CD14-positive monocyte (primary cell): Measurements from ENCODE around the gene SMARCA2. TPM values are rescaled to one million over a fixed set of nuclear protein-coding genes. Genes with fewer than 3 reads are reported as not detected.

Experiments used
- DNase-seq, 3 donors: peaks; one replicate each; pipeline ENCODE4 v3.0.0-alpha.2; 2011 to 2022
- H2AFZ ChIP-seq: 2 replicates; pipeline ENCODE4 v1.6.0; 2012; ENCODE audit warnings: mild to moderate bottlenecking, low read depth, low read length, inconsistent platforms; ENCODE audit not compliant: insufficient read depth, poor library complexity, severe bottlenecking
- H3K27ac ChIP-seq, 2 donors: 1 replicate in 1 of 2; 2 replicates in 1 of 2; pipeline ENCODE4 v1.5.1; 2012 to 2013; ENCODE audit warnings: low read length in 2 of 2, control low read depth in 1 of 2, inconsistent platforms in 1 of 2, low read depth in 1 of 2, mild to moderate bottlenecking in 1 of 2
- H3K27me3 ChIP-seq, 2 donors: one replicate each; pipeline versions ENCODE4 v1.6.0 to v1.6.1; 2011 to 2013; ENCODE audit warnings: low read length in 2 of 2; ENCODE audit not compliant: control insufficient read depth in 2 of 2, insufficient read depth in 2 of 2
- H3K36me3 ChIP-seq, 2 donors: replicated peaks in 1 of 2; 1 replicate in 1 of 2; 2 replicates in 1 of 2; pipeline versions ENCODE4 v1.5.1 to v1.6.1; 2012 to 2013; ENCODE audit warnings: low read length in 2 of 2, control low read depth in 1 of 2, inconsistent platforms in 1 of 2, mild to moderate bottlenecking in 1 of 2; ENCODE audit not compliant: insufficient read depth in 2 of 2, control insufficient read depth in 1 of 2
- H3K4me1 ChIP-seq, 2 donors: 1 replicate in 1 of 2; 2 replicates in 1 of 2; pipeline versions ENCODE4 v1.5.1 to v1.6.1; 2012 to 2013; ENCODE audit warnings: low read length in 2 of 2, control low read depth in 1 of 2, inconsistent platforms in 1 of 2, mild to moderate bottlenecking in 1 of 2, moderate library complexity in 1 of 2; ENCODE audit not compliant: insufficient read depth in 2 of 2, control insufficient read depth in 1 of 2
- H3K4me2 ChIP-seq: replicated peaks from 2 replicates; pipeline ENCODE3; 2012; ENCODE audit warnings: low read length, moderate library complexity, mild to moderate bottlenecking; ENCODE audit not compliant: poor library complexity, severe bottlenecking; ENCODE audit errors: extremely low read depth
- H3K4me3 ChIP-seq, 3 experiments: fragments of 200-600 bp in 1 of 3; sonication (generic) in 1 of 3; replicated peaks in 1 of 3; 1 replicate in 2 of 3; 2 replicates in 1 of 3; pipeline ENCODE4 v1.5.1; 2011 to 2013; ENCODE audit warnings: low read length in 3 of 3, mild to moderate bottlenecking in 3 of 3, control low read depth in 2 of 3, low read depth in 2 of 3, inconsistent platforms in 1 of 3, moderate library complexity in 1 of 3
- H3K79me2 ChIP-seq: 2 replicates; pipeline ENCODE4 v1.6.0; 2012; ENCODE audit warnings: mild to moderate bottlenecking, control low read depth, inconsistent platforms, low read length, moderate library complexity; ENCODE audit not compliant: insufficient read depth
- H3K9ac ChIP-seq: 2 replicates; pipeline ENCODE4 v1.6.0; 2017; ENCODE audit warnings: low read length, mild to moderate bottlenecking; ENCODE audit not compliant: insufficient read depth, poor library complexity, severe bottlenecking
- H3K9me3 ChIP-seq, 2 donors: replicated peaks in 1 of 2; 1 replicate in 1 of 2; 2 replicates in 1 of 2; pipeline versions ENCODE4 v1.5.1 to v1.6.1; 2012 to 2013; ENCODE audit warnings: low read length in 2 of 2, control low read depth in 1 of 2; ENCODE audit not compliant: control insufficient read depth in 1 of 2, insufficient read depth in 1 of 2
- H4K20me1 ChIP-seq: 2 replicates; pipeline ENCODE4 v1.6.0; 2012; ENCODE audit warnings: mild to moderate bottlenecking, low read length, control low read depth, moderate library complexity; ENCODE audit not compliant: insufficient read depth
- H3K27ac Mint-ChIP-seq, 7 donors: one replicate each; pipeline ENCODE4 v1.8.0; 2020; ENCODE audit warnings: mild to moderate bottlenecking in 7 of 7, mixed read lengths in 7 of 7, moderate library complexity in 6 of 7, inconsistent platforms in 2 of 7
- H3K27me3 Mint-ChIP-seq, 3 donors: one replicate each; pipeline ENCODE4 v1.8.0; 2021 to 2022; ENCODE audit warnings: low read depth in 3 of 3, mild to moderate bottlenecking in 3 of 3, mixed read lengths in 3 of 3, moderate library complexity in 3 of 3, inconsistent platforms in 1 of 3
- H3K36me3 Mint-ChIP-seq, 2 donors: one replicate each; pipeline ENCODE4 v1.8.0; 2020; ENCODE audit warnings: mixed read lengths in 2 of 2, inconsistent platforms in 1 of 2, mild to moderate bottlenecking in 1 of 2
- H3K4me1 Mint-ChIP-seq: one replicate; pipeline ENCODE4 v1.8.0; 2020; ENCODE audit warnings: mild to moderate bottlenecking, mixed read lengths
- H3K4me3 Mint-ChIP-seq, 2 donors: one replicate each; pipeline ENCODE4 v1.8.0; 2020; ENCODE audit warnings: mild to moderate bottlenecking in 2 of 2, mixed read lengths in 2 of 2, moderate library complexity in 1 of 2
- H3K9me3 Mint-ChIP-seq, 7 donors: one replicate each; pipeline ENCODE4 v1.8.0; 2020 to 2022; ENCODE audit warnings: mixed read lengths in 7 of 7, mild to moderate bottlenecking in 6 of 7, moderate library complexity in 6 of 7, inconsistent platforms in 2 of 7
- CTCF ChIP-seq: fragments of 200-600 bp; IDR thresholded peaks from one replicate; pipeline ENCODE4 v1.8.0; 2022; ENCODE audit warnings: antibody characterized with exemption, mild to moderate bottlenecking
- WGBS: methylation state at CpG from one replicate; pipeline ENCODE4 v1.1.5; 2013; ENCODE audit warnings: missing lambda C conversion rate; ENCODE audit not compliant: insufficient coverage; 5-methylcytosine and 5-hydroxymethylcytosine counted together
- intact Hi-C, 2 donors: fragments of 100-400 bp; cut with micrococcal nuclease; formaldehyde crosslinking; loops; one replicate each; pipeline versions ENCODE4 v1.15.0 to v1.15.1; 2023
- polyA plus RNA-seq, 3 donors: library from polyadenylated mRNA; depleted of rRNA in 1 of 3; unstranded in 2 of 3; stranded (reverse) in 1 of 3; fragments of 300-500 nt in 2 of 3; fragments of >200 nt in 1 of 3; fragmentation: Illumina TruSeq in 2 of 3; gene quantifications; 1 replicate in 2 of 3; 2 replicates in 1 of 3; pipeline ENCODE4 v1.2.3, GENCODE V29; 2012 to 2021

Gene SMARCA2
- polyA plus RNA-seq, 3 donors, result 11.0 to 54.7 (median 11.8) TPM

GRCh38 chr9:1980387-1980786 lies 34.8 kb upstream of the SMARCA2 start:
- Mint-ChIP-seq H3K27ac (no peak overlapping the region), H3K4me3 (no peak overlapping the region), H3K9me3 (peaks cover 0 to 3% (median 0%) of the 10 kb centered on the region in 7 donors), H3K36me3 (no peaks in the 10 kb centered on the region), H3K4me1 (peaks cover 18% of the 10 kb centered on the region), H3K27me3 (peaks cover 0 to 2% (median 0%) of the 10 kb centered on the region in 3 donors)
- Histone ChIP-seq H3K4me3 (no peak overlapping the region), H3K9ac (no peak overlapping the region), H3K4me1 (peaks cover 7 to 14% of the 10 kb centered on the region in 2 donors), H2AFZ (peak overlapping the region; percentile 46), H4K20me1 (no peaks in the 10 kb centered on the region), H3K79me2 (no peaks in the 10 kb centered on the region), H3K4me2 (no peak overlapping the region), H3K27ac (no peak overlapping the region), H3K9me3 (no peaks in the 10 kb centered on the region), H3K36me3 (no peaks in the 10 kb centered on the region), H3K27me3 (no peaks in the 10 kb centered on the region)
- WGBS, result no CpG with 5 or more reads among the region's 1 CpG
- no peak for DNase-seq
- no peak for TF ChIP-seq CTCF
- intact Hi-C loops, result no loop called here

DNA sequence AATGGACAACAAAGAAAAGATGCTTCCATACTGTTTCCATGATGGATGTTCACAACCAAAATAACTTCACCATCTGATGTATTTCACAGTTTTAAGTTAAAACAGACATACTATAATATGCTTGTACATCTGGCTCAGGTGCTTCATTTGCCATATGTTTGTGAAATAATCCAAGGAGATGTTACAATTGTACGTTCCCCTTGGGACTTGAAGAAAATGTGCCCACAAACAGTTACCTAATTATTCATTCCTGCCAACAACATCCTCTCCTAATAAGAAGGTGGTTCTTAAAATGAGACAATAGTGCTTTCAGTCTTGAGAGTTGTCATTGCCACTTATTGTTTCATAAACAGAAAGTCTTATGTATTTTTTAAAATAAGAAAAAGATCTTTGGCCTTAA lies 33.1 kb upstream of the SMARCA2 start:
- no peak overlapping the region for H3K27ac ChIP-seq
- H3K27me3 ChIP-seq, result no peaks in the 10 kb centered on the region
- Mint-ChIP-seq H3K9me3 (peaks cover 0 to 2% (median 0%) of the 10 kb centered on the region in 7 donors), H3K4me3 (no peak overlapping the region), H3K36me3 (no peaks in the 10 kb centered on the region), H3K27ac (no peak overlapping the region), H3K27me3 (peaks cover 0 to 7% (median 0%) of the 10 kb centered on the region in 3 donors), H3K4me1 (peaks cover 18% of the 10 kb centered on the region)
- no peaks in the 10 kb centered on the region for H3K36me3 ChIP-seq
- H4K20me1 ChIP-seq, result no peaks in the 10 kb centered on the region
- WGBS, result no CpG with 5 or more reads among the region's 1 CpG
- DNase-seq, result no peak
- peaks cover 7 to 14% of the 10 kb centered on the region in 2 donors for H3K4me1 ChIP-seq
- intact Hi-C loops, result no loop called here
- TF ChIP-seq CTCF, result no peak
- H2AFZ ChIP-seq, result no peak overlapping the region
- no peaks in the 10 kb centered on the region for H3K9me3 ChIP-seq
- no peak overlapping the region for H3K4me3 ChIP-seq
- H3K9ac ChIP-seq, result no peak overlapping the region
- no peak overlapping the region for H3K4me2 ChIP-seq
- no peaks in the 10 kb centered on the region for H3K79me2 ChIP-seq
